COLO668 (cell line): Measurements from ENCODE around the gene CNN1.

Experiments used
- DNase-seq: peaks from one replicate; lab custom pipeline; 2025; ENCODE audit not compliant: unreplicated experiment; lab: John Stamatoyannopoulos, UW

The CNN1 gene

GRCh38 chr19:11534538-11534937 is 4.1 kb upstream of the CNN1 start:
- no peak for DNase-seq

- no peak for DNase-seq
Measured at GRCh38 chr19:11534948-11535347, 3.7 kb upstream of the CNN1 start.

- DNase-seq, result peak; percentile 92
Measured at GRCh38 chr19:11535792-11536595, 2.7 kb upstream of the CNN1 start.

- no peak for DNase-seq
Measured at GRCh38 chr19:11539495-11540365, 1.1 kb downstream of the CNN1 start.

GRCh38 chr19:11540645-11541044 is 2.0 kb downstream of the CNN1 start:
- DNase-seq, result no peak

GRCh38 chr19:11541238-11541637 is 2.6 kb downstream of the CNN1 start:
- DNase-seq, result no peak

GRCh38 chr19:11547929-11548700 is 9.5 kb downstream of the CNN1 start:
- no peak for DNase-seq

- DNase-seq, result no peak
Measured at GRCh38 chr19:11549386-11549953, 10.8 kb downstream of the CNN1 start.

GRCh38 chr19:11550265-11550664 is 11.6 kb downstream of the CNN1 start:
- no peak for DNase-seq

- DNase-seq, result no peak
Measured at GRCh38 chr19:11551603-11552235, 13.1 kb downstream of the CNN1 start.

GRCh38 chr19:11552666-11553372 is 14.2 kb downstream of the CNN1 start:
- no peak for DNase-seq

GRCh38 chr19:11554160-11554559 is 15.5 kb downstream of the CNN1 start:
- DNase-seq, result no peak

GRCh38 chr19:11555246-11555645 is 16.6 kb downstream of the CNN1 start:
- DNase-seq, result no peak

GRCh38 chr19:11556634-11557420 is 18.2 kb downstream of the CNN1 start:
- no peak for DNase-seq

GRCh38 chr19:11558881-11559828 is 20.5 kb downstream of the CNN1 start, which contains the start of gene ELOF1:
ELOF1 (minus strand) TSS chr19:11559230; CDS start chr19:11554347, 4,883 bp downstream.
- peak; percentile 99 for DNase-seq

GRCh38 chr19:11560404-11561051 is 21.9 kb downstream of the CNN1 start:
- peak; percentile 39 for DNase-seq

- DNase-seq, result no peak
Measured at GRCh38 chr19:11563532-11563931, 24.9 kb downstream of the CNN1 start.
